Kidney epithelial cell (primary cell): Measurements from ENCODE around the gene TRA2B. TPM values are rescaled to one million over a fixed set of nuclear protein-coding genes. Genes with fewer than 3 reads are reported as not detected.

Experiments
- DNase-seq: peaks from one replicate; pipeline ENCODE4 v3.0.0-alpha.2; 2010; ENCODE audit warnings: low read depth
- H3K27me3 ChIP-seq: 2 replicates; pipeline ENCODE4 v1.6.0; 2011; ENCODE audit warnings: low read length; ENCODE audit not compliant: control insufficient read depth, insufficient read depth
- H3K36me3 ChIP-seq: 2 replicates; pipeline ENCODE4 v1.5.1; 2011; ENCODE audit warnings: low read length; ENCODE audit not compliant: control insufficient read depth, insufficient read depth
- H3K4me3 ChIP-seq: 2 replicates; pipeline ENCODE4 v1.5.1; 2011; ENCODE audit warnings: low read depth, mild to moderate bottlenecking, control low read depth, low read length
- CTCF ChIP-seq: IDR thresholded peaks from 2 replicates; pipeline ENCODE4 v1.5.1; 2011; ENCODE audit warnings: mild to moderate bottlenecking, moderate library complexity, low read length, control low read depth, inconsistent platforms; ENCODE audit not compliant: insufficient read depth, poor library complexity, severe bottlenecking
- total RNA-seq: library from RNA; depleted of rRNA; stranded (reverse); fragments of >200 nt; gene quantifications from 2 replicates; pipeline ENCODE4 v1.2.3, GENCODE V29; 2015

Gene TRA2B
- total RNA-seq, 1 donor from 2014 or later, result 154 TPM

DNA sequence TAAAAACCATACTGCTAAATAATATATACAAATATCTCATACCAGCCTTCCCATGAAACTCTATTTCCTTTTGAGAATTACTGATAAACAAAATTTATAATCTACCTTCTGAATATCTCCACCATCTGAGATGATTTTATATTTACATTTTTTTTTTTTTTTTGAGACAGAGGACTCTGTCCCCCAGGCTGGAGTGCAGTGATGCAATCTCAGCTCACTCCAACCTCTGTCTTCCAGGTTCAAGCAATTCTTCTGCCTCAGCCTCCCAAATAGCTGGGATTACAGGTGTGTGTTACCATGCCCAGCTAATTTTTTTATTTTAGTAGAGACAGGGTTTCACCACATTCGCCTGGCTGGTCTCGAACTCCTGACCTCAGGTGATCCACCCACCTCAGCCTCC is 70.2 kb downstream of the TRA2B start:
- H3K36me3 ChIP-seq, result no peaks in the 10 kb centered on the region
- TF ChIP-seq CTCF, result no peak
- no peak for DNase-seq
- H3K27me3 ChIP-seq, result no peaks in the 10 kb centered on the region
- H3K4me3 ChIP-seq, result no peak overlapping the region

DNA sequence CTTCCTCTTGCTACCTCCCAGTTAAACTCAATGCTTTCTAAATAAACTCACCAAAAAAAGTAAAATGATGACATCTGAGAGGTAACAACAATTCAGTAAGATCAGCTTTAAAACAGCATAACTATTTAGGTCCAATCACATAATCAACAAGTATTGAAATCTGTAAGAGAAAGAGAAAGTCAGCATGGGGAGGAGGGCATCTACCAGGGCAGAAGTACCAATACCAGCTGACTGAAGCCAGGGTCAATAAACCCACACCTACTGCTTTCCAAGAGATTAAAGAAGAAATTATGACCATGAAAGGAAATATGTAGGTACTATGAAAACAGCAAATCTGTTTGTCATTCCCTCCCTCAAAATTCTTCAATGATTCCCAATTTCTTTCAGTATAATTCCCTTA is 70.8 kb downstream of the TRA2B start:
- no peaks in the 10 kb centered on the region for H3K27me3 ChIP-seq
- no peaks in the 10 kb centered on the region for H3K36me3 ChIP-seq
- no peak for DNase-seq
- no peak overlapping the region for H3K4me3 ChIP-seq
- TF ChIP-seq CTCF, result no peak

DNA sequence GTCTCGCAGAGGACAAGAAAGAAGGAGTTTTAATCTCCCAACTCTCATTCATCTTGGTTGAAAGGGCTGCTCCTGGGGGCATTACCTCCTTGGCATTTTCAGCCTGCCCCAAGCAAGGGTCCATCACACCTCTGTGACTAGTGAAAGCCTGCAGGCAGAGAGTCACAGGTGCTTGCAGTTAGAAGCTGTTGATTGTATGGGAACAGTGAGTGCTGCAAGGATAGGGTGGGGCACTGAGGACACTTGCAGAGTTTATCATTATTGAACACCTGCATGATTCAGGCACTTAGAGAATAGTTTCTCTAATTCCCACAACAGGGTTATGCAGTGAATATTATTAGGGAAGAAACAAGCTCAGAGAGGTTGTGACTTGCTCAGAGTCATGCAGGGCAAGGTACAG is 71.3 kb downstream of the TRA2B start:
- Histone ChIP-seq H3K4me3 (no peak overlapping the region), H3K36me3 (no peaks in the 10 kb centered on the region), H3K27me3 (no peaks in the 10 kb centered on the region)
- TF ChIP-seq CTCF, result no peak
- DNase-seq, result no peak

Other genes starting within 250 kb of the TRA2B start
- 68.6 and 77.0 TPM in 2 replicates for gene IGF2BP2, start 113.0 kb downstream of the TRA2B start, total RNA-seq
- gene ETV5, start 171.1 kb upstream of the TRA2B start, total RNA-seq, result 33.1 and 43.1 TPM in 2 replicates